M059J (cell line): ENCODE results near the gene SRC. TPM values are rescaled to one million over a fixed set of nuclear protein-coding genes. Genes with fewer than 3 reads are reported as not detected.

ENCODE experiments used
- DNase-seq: peaks from one replicate; pipeline ENCODE4 v3.0.0-alpha.2; 2012; ENCODE audit warnings: low read depth
- total RNA-seq: library from RNA; depleted of rRNA; stranded (reverse); fragments of >200 nt; shearing (Covaris generic); gene quantifications from 2 replicates; pipeline ENCODE4 v1.2.3, GENCODE V29; 2014

Gene SRC
- total RNA-seq, 1 experiment from 2014 or later, result 24.3 TPM

DNA sequence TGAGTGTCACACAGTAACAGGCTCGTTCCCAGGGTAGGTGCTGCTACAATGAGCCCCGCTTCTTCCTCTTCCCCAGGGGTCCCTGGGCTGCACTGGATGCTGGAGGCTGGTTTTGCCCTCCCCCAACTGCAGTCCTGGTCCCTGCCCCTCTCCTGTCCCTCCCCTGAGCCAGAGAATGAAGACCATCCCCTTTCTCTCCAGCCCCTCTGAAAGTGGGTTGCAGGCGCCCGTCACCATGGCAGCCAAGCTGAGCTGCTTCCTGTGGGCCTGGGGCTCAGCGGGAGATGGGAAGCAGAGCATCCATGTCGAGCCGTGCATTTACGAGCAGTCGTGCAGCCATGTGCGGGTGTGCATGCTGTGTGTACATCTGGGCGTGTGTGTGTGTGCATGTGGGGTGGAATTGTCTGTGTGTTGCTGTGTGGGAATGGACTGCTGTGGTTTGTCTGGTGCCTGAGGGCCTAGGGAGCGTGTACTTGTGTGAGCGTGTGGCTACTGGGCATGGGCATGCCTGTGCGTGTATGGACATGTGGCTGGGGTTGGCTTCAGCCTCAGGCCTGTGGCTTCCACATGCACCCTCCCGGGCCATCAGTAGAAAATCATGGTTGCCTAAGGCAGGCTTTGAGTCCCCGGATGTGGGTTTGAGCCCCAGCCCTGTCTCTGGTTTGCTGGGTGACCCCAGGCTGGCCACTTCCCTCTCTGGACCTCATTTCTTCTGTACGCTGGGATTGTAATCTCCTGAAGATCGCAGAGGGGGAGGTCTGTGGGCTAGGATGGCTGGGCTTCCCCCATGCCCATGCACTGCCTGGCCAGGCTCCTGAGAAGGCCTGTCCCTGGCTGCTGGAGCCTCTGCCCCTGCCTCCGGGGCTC is 48.8 kb downstream of the SRC start:
- no peak for DNase-seq

DNA sequence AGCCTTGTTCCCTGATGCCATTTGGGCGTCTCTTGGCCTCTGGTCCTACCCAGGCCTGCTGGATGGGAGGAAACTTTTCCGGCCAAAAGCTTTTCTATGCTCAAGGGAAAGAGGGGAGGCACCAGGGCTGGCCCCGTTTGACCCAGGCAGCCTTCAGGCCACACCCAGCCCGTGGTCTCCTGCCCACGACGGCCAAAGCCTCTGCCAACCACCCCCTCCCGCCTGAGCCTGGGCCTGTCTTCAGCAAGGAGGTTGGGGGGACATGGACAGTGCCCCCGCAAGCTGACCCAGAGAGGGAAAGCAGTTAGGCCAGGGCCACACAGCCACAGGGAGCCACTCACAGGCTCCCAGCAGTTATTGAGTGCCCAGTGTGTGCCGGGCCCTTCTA is 49.5 kb downstream of the SRC start:
- DNase-seq, result no peak

DNA sequence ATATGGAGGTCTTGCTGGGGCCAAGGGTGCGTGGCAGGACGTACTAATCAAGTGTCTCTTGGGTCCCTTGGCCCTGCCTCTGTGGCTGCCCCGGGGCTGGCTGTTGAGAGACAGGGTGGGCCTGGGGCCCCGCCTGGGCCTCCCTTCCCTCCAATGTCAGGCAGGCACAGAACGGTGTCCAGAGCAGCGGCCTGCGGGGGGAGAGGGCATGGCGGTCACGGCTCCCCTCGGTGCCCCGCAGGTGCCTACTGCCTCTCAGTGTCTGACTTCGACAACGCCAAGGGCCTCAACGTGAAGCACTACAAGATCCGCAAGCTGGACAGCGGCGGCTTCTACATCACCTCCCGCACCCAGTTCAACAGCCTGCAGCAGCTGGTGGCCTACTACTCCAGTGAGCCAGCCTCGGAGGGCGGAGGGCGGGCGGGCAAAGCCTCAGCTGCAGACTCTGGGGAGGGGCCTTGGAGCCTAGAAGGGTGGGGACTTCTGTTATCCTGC is 50.0 kb downstream of the SRC start:
- no peak for DNase-seq

DNA sequence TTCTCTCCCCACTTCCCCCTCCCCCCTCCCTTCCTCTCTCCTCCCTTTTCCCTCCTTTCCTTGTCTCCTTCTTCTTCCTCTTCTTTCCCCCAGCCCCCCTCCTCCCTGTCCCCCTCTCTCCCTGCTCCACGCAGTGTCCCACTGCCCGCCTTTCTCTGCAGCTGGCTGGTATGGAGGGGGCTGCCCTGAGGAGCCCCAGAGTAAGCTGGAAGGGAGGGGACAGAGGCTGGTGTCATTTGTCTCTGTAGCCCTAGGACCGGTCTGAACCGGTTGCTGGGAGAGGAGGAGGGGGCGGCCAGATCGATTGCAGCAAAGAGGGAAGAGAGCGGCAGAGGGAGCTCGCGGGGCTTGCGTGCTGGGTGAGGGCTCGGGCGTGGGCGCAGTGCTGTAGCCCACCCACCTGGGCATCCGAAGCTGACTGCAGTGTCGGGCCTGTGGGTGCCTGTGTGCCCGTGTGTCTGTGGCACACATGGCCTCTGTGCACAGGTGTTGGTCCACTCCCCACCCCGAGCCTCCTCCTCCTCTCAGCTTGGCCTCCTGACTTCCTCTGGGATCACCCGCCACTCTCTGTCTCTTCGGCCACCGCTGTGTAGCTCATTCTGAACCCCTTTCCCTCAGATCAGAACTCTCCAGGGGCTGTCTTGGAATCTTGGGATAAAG is 50.6 kb downstream of the SRC start:
- no peak for DNase-seq

DNA sequence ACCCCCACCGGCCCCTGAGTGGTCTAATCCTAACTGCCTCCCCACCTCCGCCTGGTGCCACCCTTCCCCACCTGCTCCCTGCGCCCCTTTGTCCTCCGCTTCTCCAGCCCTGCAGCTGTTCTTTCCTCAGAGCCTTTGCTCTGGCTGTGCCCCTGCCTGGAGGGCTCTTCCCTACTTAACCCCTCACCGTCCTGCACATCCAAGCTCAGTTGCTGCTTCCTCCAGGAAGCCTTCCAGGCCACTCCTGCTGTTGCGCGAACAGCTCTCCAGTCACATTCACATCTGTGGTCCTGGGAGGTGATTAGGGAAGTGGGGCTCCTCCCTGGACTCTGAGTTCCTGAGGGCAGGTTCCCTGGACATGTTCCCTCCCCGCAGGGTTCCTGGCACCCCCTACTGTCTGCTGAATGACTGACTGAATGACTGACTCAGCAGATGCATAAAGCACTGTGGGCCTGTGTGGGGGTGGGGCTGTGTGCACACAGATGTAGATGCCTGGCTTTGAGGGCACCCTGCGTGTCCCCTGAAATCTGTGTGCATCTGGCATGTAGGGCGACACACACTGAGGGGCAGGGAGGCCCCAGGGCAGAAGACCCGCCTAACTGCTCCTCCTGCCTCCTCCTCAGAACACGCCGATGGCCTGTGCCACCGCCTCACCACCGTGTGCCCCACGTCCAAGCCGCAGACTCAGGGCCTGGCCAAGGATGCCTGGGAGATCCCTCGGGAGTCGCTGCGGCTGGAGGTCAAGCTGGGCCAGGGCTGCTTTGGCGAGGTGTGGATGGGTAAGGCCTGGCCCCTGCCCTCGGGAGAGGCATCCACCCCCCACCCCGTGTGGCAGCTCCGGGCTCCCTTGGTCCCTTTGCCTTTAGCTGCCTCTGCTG is 51.4 kb downstream of the SRC start:
- DNase-seq, result peak; percentile 39

DNA sequence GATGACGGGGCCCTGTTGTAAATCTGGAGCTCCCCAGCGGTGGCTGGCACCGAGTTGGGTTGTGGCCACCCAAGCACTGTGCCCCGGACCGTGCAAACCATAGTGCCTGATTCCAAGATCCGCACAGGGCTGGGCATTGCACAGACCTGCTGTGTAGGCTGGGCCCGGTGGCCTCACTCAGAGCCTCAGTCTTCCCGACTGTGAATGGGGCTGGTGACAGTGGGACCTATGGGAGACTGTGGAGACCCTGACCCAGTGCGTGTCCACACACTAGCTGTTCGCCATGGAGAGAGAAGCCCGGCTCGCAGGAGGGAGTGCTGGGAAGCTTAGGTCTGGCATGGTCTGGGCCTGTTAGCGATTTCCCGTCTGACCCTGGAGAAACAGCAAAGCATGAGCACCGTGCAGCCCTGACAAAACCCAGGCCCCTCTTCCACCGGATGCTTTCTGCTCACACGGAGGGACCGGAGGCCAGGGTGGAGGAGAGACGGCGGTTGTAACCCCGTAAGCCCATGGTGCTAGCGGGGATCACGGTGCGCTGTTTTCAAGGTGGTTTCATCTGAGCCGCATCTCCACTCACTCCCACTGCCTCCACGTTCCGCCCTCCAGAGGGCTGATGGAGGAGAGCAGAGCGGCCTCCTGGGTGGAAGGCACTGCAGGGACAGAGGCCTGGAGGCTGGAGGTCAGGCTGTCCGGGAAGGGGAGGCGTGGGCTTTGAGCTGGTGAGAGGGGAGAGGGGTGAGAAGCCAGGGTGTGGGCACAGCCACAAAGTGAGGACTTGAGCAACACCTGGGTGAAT is 52.2 kb downstream of the SRC start:
- DNase-seq, result no peak

DNA sequence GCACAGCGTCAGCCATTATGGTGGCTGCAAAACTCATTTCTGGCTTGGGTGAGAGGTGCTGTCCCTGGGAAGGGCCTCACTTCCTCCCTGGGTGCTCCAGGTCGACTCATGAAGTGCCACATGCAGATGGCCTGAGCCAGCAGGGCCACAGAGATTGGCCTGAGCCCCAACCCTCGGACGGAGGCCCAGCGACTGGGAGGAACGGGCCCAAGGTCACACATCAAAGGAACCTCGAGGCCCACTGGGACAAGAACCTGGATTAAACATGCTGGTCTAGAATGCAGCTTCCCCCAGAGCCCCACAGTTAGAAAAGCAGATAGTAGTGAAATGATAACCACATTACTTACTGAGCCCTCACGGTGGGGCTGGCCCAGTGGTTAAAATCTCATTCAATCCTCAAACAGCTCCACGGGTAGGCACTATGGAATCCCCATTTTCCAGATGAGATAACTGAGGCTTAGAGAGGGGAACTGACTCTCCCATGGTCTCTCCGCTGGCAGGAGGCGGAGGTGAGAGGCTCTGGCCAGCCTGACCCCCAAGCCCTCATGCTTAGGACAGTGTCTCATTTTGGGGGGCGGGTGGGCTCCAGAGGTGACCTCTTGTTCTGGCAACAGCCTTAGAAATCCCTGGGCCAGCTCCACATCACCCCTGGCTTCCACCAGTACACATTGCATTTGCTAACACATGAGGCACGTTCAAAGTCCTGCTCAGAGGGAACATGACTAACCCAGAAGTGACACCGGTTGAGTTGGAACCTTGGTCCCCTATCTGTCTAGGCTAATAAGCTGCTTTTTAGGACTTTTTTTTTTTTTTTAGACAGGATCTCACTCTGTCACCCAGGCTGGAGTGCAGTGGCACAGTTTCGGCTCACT is 53.0 kb downstream of the SRC start:
- no peak for DNase-seq

DNA sequence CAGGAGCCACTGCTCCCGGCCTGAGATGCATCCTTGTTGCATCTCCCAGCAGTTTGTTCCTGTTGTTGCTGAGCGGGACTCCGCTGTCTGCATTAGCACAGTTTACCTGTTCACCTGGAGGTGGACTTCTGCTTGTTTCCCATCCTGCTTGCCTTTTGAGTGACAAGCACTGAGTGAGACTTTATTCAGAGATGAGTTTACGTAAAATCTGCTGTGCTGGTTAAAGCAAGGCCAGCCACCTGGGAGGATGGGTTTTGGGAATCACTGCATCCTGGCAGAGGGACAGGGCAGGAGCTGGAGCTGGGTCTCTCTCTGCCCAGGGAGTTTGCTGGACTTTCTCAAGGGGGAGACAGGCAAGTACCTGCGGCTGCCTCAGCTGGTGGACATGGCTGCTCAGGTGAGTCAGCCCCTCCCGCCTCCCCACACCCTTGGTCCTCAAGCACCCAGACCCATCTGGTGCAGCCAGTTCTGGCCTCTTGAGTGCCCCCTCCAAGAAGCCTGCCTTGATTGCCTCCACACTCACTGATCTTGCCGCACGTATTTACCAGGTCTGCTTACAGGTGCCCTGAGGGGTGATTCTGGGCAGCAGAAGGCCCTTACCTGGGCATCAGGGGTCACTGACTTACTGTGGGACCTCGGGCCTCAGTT is 55.5 kb downstream of the SRC start:
- DNase-seq, result no peak

DNA sequence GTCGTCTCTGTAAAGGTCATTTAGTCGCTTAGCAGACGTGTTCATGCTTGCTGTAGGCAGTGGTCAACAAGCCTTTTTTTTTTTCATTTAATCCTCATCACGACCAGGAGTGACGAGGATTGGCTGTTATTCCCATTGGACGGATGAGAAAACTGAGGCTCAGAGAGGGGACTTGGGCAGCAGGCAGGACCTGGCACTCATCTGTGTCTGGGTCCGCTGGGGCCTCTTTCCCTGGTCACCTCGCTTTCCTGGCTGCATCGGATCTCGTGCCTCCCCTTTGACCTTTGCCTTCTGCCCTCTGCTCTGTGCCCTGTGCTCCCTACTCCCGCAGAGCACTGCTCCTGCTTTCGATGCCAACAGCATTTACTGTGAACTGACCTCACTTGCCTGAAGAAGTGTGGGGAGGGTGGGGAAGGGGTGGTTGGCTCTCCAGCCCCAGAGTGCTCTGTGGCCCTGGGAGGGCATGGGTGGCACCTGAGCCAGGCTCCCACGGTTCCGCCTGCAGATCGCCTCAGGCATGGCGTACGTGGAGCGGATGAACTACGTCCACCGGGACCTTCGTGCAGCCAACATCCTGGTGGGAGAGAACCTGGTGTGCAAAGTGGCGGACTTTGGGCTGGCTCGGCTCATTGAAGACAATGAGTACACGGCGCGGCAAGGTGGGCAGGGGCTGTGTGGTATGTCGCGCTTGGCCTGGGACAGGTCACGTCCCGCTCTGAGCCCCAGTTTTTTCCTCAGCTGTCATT is 56.2 kb downstream of the SRC start:
- no peak for DNase-seq

DNA sequence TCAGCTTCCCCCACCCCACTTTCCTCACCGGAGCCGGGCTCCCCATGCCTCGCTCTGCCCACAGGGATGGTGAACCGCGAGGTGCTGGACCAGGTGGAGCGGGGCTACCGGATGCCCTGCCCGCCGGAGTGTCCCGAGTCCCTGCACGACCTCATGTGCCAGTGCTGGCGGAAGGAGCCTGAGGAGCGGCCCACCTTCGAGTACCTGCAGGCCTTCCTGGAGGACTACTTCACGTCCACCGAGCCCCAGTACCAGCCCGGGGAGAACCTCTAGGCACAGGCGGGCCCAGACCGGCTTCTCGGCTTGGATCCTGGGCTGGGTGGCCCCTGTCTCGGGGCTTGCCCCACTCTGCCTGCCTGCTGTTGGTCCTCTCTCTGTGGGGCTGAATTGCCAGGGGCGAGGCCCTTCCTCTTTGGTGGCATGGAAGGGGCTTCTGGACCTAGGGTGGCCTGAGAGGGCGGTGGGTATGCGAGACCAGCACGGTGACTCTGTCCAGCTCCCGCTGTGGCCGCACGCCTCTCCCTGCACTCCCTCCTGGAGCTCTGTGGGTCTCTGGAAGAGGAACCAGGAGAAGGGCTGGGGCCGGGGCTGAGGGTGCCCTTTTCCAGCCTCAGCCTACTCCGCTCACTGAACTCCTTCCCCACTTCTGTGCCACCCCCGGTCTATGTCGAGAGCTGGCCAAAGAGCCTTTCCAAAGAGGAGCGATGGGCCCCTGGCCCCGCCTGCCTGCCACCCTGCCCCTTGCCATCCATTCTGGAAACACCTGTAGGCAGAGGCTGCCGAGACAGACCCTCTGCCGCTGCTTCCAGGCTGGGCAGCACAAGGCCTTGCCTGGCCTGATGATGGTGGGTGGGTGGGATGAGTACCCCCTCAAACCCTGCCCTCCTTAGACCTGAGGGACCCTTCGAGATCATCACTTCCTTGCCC is 57.4 kb downstream of the SRC start:
- DNase-seq, result no peak

DNA sequence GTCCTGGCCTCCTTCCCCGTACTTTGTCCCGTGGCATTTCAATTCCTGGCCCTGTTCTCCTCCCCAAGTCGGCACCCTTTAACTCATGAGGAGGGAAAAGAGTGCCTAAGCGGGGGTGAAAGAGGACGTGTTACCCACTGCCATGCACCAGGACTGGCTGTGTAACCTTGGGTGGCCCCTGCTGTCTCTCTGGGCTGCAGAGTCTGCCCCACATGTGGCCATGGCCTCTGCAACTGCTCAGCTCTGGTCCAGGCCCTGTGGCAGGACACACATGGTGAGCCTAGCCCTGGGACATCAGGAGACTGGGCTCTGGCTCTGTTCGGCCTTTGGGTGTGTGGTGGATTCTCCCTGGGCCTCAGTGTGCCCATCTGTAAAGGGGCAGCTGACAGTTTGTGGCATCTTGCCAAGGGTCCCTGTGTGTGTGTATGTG is 58.5 kb downstream of the SRC start:
- no peak for DNase-seq

DNA sequence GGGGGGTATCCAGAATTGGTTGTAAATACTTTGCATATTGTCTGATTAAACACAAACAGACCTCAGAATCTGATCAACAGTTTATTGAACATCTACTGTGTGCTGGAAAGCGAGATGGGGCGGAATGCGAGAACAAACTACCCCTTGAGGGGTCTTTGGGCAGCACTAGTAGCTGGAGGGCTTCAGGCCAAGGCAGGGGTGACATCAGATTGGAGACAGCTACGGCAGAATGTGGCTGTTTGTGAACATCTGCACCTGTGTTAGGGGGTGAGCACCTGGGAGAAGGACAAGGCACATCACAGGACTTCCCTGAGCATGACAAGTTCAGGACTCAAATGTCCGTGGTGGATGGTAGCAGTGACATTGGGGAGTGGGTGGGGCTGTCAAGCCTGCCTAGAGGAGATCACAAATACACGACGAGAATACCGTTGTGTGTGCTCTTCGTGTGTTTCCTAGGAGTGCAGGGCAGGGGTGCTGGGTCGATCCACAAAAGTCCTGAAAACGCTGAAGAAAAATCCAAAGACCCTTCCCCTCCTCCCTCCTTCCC is 59.5 kb downstream of the SRC start:
- no peak for DNase-seq

DNA sequence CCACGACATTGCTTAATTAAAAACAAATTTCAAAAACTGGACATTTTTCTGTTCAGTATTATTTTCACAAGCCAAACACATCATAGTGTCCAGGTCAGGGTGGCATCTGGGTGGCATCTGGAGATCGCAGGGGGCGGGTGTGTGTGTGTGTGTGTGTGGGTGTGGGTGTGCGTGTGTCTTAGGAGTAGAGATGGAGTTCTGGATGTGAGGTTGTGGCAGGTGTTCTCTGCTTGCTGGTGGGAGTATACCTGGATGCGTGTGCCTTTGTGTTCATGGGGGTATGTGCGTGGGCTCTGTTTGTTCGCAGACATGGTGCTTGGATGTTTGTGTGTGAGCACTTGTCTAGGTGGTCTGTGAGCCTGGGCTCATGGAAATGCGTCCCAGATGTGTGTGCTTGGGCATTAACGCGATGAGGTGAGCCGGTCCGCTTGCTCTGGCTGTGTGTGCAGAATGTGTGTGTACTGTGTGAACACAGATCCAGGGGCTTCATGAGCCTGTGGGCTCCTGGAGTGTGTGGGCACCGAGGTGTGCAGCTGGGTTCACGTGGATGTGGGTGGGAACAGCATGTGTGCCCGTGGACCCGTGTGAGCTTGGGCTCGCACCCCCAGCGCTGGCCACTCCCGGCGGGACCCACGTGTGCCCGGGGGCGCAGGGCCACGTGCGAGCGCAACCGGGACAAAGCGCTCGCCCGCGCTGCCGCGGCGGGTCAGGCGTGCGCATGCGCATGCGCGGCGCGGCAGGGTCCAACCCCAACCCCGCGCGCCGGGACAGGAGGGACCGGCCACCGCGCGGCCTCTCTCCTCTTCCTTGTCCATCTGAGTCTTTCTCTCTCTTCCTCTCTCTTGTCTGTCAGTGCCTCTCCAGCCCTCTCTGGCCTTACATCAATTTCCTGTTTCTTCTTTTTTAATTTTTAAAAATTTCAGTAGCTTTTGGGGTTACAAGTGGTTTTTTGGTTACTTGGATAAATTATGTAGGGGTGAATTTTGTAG is 60.4 kb downstream of the SRC start:
- peak; percentile 59 for DNase-seq

DNA sequence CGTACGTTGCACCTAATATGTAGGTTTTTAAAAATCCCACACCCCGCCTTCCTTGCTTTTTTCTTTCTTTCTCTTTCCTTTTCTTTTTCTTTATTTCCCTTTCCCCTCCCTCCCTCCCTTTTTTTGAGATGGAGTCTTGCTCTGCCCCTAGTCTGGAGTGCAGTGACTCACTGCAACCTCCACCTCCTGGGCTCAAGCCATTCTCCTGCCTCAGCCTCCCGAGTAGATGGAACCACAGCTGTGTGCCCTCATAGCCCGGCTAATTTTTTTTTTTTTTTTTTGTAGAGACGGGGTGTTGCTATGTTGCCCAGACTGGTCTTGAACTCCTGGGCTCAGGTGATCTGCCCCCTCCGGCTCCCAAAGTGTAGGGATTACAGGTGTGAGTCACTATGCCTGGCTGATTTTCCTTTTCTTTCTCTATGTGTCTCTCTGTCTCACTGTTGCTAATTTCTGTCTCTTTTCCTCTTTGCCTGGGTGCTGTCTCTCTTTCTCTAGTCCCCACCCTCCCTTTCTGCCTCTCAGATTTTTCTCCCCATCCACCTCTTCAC is 61.2 kb downstream of the SRC start:
- DNase-seq, result peak; percentile 60

DNA sequence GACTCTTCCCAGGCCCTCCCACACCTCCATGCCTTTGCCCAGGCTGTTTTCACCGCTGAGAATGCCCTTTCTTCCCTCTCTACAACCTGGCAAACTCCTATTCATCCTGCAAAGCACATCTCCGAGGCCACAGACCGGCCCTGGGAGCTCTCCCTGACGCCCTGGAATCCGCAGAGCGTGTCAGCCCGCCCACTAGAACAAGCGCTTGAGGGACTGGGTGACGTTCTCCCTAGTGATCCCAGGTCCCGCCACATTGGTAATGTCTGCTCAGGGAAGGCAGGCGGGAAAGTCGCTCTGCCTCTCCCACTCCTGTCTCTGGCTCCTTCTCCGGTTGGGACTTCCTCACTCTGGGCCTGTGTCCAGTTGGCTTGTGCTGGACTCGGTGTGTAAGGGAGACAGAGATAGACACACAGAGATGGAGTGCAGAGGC is 61.6 kb downstream of the SRC start:
- DNase-seq, result no peak
